Stimulated activated CD4-positive, alpha-beta T cell treated with anti-CD3 and anti-CD28 coated beads, TNF-alpha, amount 100 ng/mL, for 24 hours (primary cell): ENCODE measurements around the gene EMILIN3.
"Not testable (repeated sequence)": the region's sequence is repeated elsewhere in the genome, so short reads cannot be mapped to it uniquely, and the experiment has no call there.

Source experiments
- DNase-seq, 3 experiments: peaks; one replicate each; pipeline ENCODE4 v3.0.0-alpha.2; 2020; ENCODE audit warnings: low read depth in 3 of 3

EMILIN3 gene

GRCh38 chr20:41318271-41318649, 48.4 kb downstream of the EMILIN3 start:
- DNase-seq: no peak

- DNase-seq: peak; percentile 87 to 97 (median 95)
These were observed 48.9 kb downstream of the EMILIN3 start, which contains the start of gene ZHX3 for GRCh38 chr20:41317546-41318270. Gene ZHX3, minus strand, starts transcription at chr20:41317731. Its CDS starts 112,815 bp downstream, at chr20:41204916.

GRCh38 chr20:41316602-41317545, 49.7 kb downstream of the EMILIN3 start:
- DNase-seq: peak; percentile 59 to 81 (median 60)

- no peak for DNase-seq
These were observed 50.6 kb downstream of the EMILIN3 start for GRCh38 chr20:41316051-41316450.

- no peak for DNase-seq
These were observed 52.2 kb downstream of the EMILIN3 start for GRCh38 chr20:41314386-41314785.

GRCh38 chr20:41312009-41312408, 54.6 kb downstream of the EMILIN3 start:
- not testable (repeated sequence) for DNase-seq
